UCSD-AML1 (cell line): ENCODE data around the gene KLHL3.

Experiments used
- DNase-seq: peaks from one replicate; lab custom pipeline; 2025; ENCODE audit not compliant: unreplicated experiment; lab: John Stamatoyannopoulos, UW

Gene KLHL3

DNA sequence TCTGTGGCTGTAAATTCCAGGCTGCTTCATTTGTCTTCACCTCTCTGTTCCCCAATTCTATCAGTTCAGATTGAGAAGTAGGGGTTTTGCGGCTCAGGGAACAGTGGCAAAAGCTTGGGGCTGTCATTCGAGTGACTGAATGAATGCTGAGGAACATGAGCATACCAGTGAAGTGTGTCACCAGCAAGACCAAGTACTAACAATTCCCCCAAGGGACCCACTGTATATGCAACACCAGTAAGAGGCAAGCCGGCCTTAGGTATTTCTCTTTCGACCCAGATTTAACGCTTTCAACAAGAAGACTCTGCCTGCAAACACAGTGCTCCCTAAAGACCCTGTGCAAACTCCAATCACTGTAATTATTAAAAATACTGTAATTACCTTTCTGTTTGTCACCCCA is 25.8 kb downstream of the KLHL3 start:
- no peak for DNase-seq

DNA sequence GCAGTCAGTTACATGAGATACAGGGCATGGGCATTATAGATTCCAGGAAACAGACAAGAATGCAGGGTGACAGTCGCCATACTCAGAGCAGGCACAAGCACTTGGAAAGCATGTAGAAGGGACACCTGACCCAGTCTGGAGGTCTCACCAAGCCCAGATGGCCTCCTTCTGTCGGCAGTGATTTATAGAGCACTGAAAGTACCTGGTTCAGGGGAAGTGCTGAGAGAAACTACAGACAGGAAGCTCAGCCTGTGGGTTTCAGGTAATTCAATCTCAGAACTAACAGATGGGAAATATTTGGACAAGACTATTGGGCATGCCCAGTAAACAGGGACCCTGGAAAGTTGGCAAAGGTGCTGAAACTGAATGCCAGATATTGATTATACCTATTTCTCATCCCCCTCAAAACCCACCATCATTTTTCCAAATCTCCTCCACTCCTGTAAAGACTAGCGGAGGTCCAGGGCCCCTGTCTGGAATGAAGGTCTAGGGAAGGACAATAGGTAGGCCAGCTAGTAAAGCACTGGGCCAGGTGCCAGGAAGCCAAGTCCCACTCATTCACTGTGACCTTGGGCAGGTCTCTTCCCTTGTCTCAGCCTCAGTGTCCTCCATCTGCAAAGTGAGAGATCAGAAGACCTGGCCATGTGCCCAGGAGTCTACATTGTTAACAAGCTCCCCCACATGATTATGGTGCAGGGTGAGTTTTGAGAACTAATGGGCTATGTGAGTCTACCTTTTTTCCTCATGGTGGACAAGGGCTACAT is 26.9 kb downstream of the KLHL3 start:
- no peak for DNase-seq

GRCh38 chr5:137708062-137708461 is 27.8 kb downstream of the KLHL3 start:
- DNase-seq, result no peak

GRCh38 chr5:137706841-137707240 is 29.0 kb downstream of the KLHL3 start:
- DNase-seq, result no peak

- no peak for DNase-seq
Measured at GRCh38 chr5:137705106-137705505, 30.8 kb downstream of the KLHL3 start.

DNA sequence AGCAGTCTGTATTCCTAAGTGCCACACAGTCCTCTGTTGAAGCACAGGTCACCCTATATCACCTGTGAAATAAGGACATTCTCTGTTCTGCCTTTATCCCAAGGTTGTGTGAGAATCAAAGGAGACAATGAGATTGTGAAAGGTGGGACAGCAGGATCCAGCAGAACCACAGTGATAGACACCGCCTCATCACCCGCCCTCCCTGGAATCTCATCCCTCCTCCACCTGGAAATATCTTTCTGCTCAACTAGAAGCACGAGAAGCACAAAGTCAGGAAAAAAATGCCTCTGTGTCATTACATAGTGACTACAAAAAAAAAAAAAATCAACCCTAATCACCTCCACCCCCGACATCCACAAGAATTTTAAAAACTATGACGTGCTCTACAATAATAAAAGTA is 32.3 kb downstream of the KLHL3 start:
- no peak for DNase-seq

GRCh38 chr5:137700282-137700680 is 35.6 kb downstream of the KLHL3 start:
- DNase-seq, result no peak

DNA sequence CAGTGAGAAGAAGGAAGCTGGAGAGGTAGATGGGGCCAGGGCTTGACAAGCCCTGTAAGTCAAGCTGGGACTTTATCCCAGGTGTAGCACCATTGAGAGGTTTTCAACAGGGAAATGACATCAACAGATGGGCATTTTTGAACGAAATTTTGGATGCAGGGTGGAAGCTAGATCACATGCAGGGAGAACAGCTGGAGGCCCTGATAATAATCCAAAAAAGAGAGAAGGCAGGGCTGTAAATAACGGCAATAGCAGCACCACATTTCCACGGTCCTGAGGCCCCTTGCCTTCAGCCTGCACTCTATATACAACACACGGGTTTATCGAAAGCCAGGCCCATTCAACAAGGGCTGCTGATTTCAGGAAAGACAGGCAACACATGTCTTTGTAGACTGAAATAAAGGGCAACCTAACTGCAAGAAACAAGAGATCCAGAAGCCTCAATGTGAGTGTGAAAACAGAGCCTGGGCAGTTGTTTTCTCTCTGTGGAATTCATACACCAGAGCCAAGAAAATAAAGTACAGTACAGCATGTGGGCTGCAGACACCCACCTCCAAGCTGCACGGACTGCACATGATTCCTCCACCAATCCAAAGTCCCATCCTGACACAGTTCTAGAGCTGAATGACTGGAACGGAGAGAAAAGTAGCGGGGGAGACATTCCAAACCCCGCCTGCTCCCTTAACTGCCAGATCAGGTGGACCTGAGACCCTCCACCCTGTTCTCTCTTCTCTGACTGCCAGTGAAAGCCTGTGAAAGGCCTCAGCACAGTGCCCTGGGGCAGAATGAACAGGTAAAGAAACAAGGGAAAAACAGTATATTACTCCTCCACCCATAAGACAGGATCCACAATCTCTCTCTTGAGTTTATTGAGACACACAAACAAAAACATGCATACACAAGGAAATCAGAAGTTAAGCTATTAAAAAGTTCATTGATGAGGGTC is 36.3 kb downstream of the KLHL3 start:
- DNase-seq, result no peak

GRCh38 chr5:137696481-137696880 is 39.4 kb downstream of the KLHL3 start:
- no peak for DNase-seq

DNA sequence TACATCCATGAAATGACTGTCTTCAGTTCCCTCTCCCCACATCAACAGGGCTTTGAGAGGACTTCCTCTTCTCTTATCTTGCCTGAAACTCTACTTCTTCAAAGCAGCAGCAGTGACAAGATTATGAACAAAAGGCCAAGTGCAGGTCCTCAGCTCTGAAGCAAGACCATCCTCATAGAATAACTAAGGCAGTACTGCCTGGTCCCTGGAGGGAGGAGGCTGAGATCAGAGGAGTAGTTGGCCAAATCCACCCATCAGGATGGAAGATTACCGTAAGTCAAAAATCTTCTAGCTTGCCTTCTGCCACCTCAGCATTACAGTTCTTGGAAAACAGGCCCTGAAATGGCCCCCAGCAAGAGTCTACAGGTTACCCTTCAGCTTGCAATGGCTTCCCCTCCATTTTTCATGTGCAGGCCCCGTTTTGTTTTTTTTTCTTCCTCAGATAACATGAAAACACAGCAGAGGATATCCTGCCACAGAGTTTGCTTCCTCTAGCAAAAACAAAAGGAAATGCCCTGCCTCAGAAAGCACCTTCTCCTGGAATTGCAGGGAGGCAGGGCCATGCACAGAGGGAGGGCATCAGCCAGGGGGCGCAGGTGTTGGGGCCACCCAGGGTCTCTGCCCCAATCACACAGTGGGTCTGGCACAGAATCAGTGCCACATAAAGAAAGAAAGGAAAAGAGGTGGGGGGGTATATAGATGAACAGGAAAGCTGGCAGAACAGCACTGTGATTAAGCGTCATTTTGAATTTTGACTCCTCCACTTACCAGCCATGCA is 40.0 kb downstream of the KLHL3 start:
- peak; percentile 71 for DNase-seq

DNA sequence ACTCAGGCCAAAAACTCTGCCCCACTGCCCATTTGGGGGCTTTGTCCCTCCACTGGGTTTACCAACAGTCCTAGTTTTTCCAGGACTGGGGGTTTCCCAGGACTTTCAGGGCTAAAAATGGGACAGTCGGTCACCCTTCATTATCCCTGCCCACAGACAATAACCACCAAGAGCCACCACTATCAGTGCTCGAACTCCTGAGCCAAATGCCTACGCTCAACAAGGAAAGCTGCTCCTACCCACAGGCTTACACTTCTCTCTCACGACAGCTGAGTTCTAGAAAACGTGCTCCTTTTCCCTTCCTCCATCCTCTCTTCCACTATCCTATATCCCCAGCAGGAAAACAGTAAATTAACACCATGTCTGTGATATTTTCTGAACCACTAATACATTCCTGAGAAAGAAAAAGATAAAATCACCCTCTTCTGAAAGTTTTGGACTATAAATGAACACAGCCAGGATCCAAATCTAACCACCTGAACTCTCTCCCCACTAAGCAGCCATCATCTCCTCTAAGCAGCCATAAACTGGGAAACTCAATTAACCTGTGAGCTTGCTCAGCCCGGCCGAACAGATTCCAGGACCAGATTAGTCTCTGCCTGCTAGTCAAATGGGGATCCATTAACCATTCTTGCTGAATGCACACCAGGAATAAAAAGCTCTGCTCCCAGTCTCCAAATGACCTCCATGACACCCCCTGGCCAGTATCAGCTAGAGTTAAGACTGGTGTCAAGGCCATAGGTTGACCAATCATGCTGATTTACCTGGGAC is 41.8 kb downstream of the KLHL3 start:
- DNase-seq, result no peak

DNA sequence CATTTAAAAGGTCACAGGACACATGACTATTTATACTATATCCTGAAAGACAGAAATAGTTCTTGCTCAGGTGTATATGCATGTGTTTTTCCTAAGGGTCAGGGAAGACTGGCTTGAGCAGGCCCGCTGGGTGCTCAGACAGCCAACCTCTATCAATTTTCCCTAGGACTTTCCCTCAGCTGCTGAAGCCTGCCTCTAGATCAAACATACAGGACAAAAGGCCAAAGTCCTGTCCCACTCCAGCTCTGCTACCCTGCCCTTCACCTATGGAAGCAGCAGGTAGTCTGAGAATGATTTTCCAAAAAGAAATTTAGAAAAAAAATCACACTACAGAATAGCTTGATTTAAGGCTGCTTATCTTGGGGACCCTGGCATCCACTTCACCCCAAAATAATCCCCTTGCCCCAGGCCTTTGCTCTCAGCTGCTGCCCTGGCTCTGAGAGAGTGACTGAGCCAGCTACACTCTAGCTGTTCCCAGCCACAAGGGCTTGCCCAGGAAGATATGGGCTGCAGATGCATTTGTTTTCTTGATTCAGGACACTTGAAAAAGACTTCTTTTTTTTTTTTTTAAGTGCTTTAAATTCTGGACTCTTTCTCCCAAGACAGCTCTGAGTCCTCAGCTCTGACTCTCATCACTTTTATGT is 42.5 kb downstream of the KLHL3 start:
- DNase-seq, result no peak

- DNase-seq, result no peak
Measured at GRCh38 chr5:137689306-137689705, 46.6 kb downstream of the KLHL3 start.

DNA sequence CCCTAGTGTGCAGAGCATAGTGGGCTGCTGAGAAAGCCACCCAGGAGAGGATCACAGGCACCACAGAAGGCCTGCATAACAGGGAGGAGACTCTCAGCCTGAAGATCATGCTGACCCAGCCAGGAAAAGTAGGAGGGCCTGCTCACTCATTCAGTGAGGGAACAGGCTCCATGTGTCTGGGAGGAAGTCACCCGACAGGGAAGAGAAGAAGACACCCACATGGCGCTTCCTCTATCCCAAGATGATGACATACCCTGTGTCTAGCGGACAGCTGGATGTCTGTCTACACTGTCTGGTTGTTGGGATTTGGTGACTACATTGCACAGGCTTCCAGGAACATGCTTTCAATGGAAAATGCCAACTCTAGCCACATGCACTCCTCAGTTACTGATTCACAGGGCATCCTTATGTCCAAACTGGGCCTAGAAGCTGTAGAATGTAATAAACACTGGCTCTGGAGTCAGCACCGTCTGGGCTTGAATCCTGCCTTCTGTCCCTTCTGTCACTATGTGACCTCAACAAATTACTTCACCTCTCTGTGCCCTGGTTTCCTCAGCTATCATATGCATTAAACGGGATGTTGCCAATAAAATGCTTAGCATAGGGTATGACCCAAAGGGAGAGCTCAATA is 47.6 kb downstream of the KLHL3 start:
- no peak for DNase-seq

DNA sequence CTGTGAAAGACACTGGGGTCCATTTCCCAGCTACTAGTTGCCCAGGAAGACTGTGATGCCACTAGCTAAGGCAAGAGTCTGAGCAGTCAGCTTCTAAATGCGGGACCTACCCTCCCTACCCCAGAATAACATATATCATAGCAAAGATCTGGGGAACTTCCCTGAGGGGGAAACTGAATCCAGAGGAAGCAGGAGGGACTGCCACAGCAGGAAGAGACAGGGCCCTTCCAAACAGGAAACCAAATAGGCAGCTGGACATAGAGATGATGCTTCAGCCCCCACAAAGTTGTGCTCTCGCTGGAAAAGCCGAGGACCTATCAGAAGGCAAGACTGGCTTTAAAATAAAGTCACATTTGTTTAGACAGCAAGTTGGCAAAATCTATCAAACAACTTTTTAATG is 51.1 kb downstream of the KLHL3 start:
- DNase-seq, result peak; percentile 60

GRCh38 chr5:137681191-137681590 is 54.7 kb downstream of the KLHL3 start:
- DNase-seq, result no peak

- DNase-seq, result no peak
Measured at GRCh38 chr5:137679910-137680309, 56.0 kb downstream of the KLHL3 start.

DNA sequence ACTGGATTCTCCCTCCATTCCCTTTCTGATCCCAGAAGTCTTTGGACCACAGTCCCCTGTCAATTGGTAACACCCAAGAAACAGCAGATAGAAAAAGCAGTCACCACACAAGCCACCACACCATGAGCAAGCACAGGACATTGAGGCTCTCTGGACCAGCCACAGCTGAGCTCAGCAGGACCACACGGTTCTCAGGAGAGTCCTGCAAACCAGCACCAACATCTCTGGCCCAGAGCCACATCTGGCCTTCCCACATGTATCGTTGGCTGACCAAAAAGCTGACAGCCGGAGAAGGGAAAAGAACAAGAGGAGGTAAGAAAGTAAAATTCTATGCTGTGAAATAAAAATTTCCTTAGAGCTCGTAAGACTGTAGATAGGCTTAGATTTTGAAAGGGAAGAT is 56.7 kb downstream of the KLHL3 start:
- DNase-seq, result no peak

- DNase-seq, result no peak
Measured at GRCh38 chr5:137672881-137673280, 63.0 kb downstream of the KLHL3 start.

- no peak for DNase-seq
Measured at GRCh38 chr5:137672001-137672400, 63.9 kb downstream of the KLHL3 start.
